ENCODE results near the gene DIAPH2. TPM values are rescaled to one million over a fixed set of nuclear protein-coding genes. Genes with fewer than 3 reads are reported as not detected.

The DIAPH2 gene
- total and polyA plus RNA-seq, 9 of the 15 experiments (the other 6 are each of a cell fraction or from before 2014, with no cell fraction given), result 0.01 to 0.18 (median 0.07) TPM; not detected in 1

- no peak for FAIRE-seq
Observed at GRCh38 chrX:97046867-97047266, 362.2 kb downstream of the DIAPH2 start.

GRCh38 chrX:97050392-97050791, 365.8 kb downstream of the DIAPH2 start:
- ChIA-PET POLR2A (no interaction called here), CTCF (ENCODE audit: low intra/inter-chr PET ratio) (no interaction called here)
- no peak for ATAC-seq
- H2AFZ ChIP-seq (ENCODE audit: low read depth, low read length), result no peak overlapping the region
- DNase-seq (ENCODE audit: extremely low read depth in 1 of 4, low spot score in 3 of 4), result no peak
- in situ Hi-C loops (cut with MboI) (no loop called here), intact Hi-C loops (cut with micrococcal nuclease) (no loop called here)
- no peaks in the 10 kb centered on the region for H3K79me2 ChIP-seq (ENCODE audit: control insufficient read depth, insufficient read depth, low read length)
- no peaks in the 10 kb centered on the region for H3K36me3 ChIP-seq (ENCODE audit: control insufficient read depth, insufficient read depth, low read length)
- no peaks in the 10 kb centered on the region for H4K20me1 ChIP-seq (replicated peaks; ENCODE audit: control insufficient read depth, insufficient read depth, low read length)
- no peaks in the 10 kb centered on the region for H3K4me1 ChIP-seq (replicated peaks in 1 of 2; ENCODE audit: control insufficient read depth in 2 of 2, insufficient read depth in 2 of 2, low read length in 2 of 2)
- WGBS (ENCODE audit: insufficient coverage, low coverage, missing lambda C conversion rate), result 0% methylated on average over 2 of the region's 2 CpGs
- no peaks in the 10 kb centered on the region for H3K9me3 ChIP-seq (replicated peaks; ENCODE audit: control insufficient read depth, insufficient read depth, low read depth, low read length)
- no peak overlapping the region for H3K4me2 ChIP-seq (ENCODE audit: insufficient read depth, low read length)
- H3K27me3 ChIP-seq (ENCODE audit: control insufficient read depth in 2 of 2, insufficient read depth in 2 of 2, low read length in 2 of 2), result no peaks in the 10 kb centered on the region
- no peaks in the 10 kb centered on the region for H3K9me1 ChIP-seq (ENCODE audit: control insufficient read depth, insufficient read depth, low read length)
- H3K9ac ChIP-seq (ENCODE audit: insufficient read depth in 1 of 2, low read depth in 2 of 2, low read length in 2 of 2), result no peak overlapping the region
- BruUV-seq (replicated peaks), result no TSS peak
- no peak overlapping the region for H3K27ac ChIP-seq (ENCODE audit: extremely low read depth, low read depth, low read length)
- no peak overlapping the region for H3K4me3 ChIP-seq
- FAIRE-seq, result no peak
- TF ChIP-seq TCF7 (IDR thresholded peaks at IDR 0.05; ENCODE audit: borderline replicate concordance), result no peak
- TF ChIP-seq EZH2 (IDR thresholded peaks at IDR 0.05; ENCODE audit: borderline replicate concordance, low read depth, low read length), result no peak
- no peak for TF ChIP-seq ZBTB2 (IDR thresholded peaks at IDR 0.05)
- TF ChIP-seq E2F3 (CRISPR knock-in tag; IDR thresholded peaks at IDR 0.05), result no peak
- TF ChIP-seq ZBTB49 (CRISPR knock-in tag; IDR thresholded peaks at IDR 0.05; ENCODE audit: borderline replicate concordance), result no peak
- TF ChIP-seq NONO (IDR thresholded peaks at IDR 0.05; ENCODE audit: low read depth in 2 of 2, low read length in 1 of 2), result no peak
- no peak for TF ChIP-seq ZNF143 (CRISPR knock-in tag; IDR thresholded peaks at IDR 0.05)

More at GRCh38 chrX:97046867-97047266, 362.2 kb downstream of the DIAPH2 start:
- Histone ChIP-seq H4K20me1 (replicated peaks; ENCODE audit: control insufficient read depth, insufficient read depth, low read length) (no peaks in the 10 kb centered on the region), H2AFZ (ENCODE audit: low read depth, low read length) (no peak overlapping the region), H3K4me3 (no peak overlapping the region), H3K27ac (ENCODE audit: extremely low read depth, low read depth, low read length) (no peak overlapping the region), H3K79me2 (ENCODE audit: control insufficient read depth, insufficient read depth, low read length) (no peaks in the 10 kb centered on the region), H3K9me3 (replicated peaks; ENCODE audit: control insufficient read depth, insufficient read depth, low read depth, low read length) (no peaks in the 10 kb centered on the region), H3K4me1 (replicated peaks in 1 of 2; ENCODE audit: control insufficient read depth in 2 of 2, insufficient read depth in 2 of 2, low read length in 2 of 2) (no peaks in the 10 kb centered on the region), H3K9ac (ENCODE audit: insufficient read depth in 1 of 2, low read depth in 2 of 2, low read length in 2 of 2) (no peak overlapping the region), H3K27me3 (ENCODE audit: control insufficient read depth in 2 of 2, insufficient read depth in 2 of 2, low read length in 2 of 2) (no peaks in the 10 kb centered on the region), H3K9me1 (ENCODE audit: control insufficient read depth, insufficient read depth, low read length) (no peaks in the 10 kb centered on the region), H3K36me3 (ENCODE audit: control insufficient read depth, insufficient read depth, low read length) (no peaks in the 10 kb centered on the region), H3K4me2 (ENCODE audit: insufficient read depth, low read length) (no peak overlapping the region)
- ATAC-seq, result no peak
- WGBS (ENCODE audit: insufficient coverage, low coverage, missing lambda C conversion rate), result 0% methylated on average over 3 of the region's 3 CpGs
- POLR2A ChIA-PET, result no interaction called here
- in situ Hi-C loops (cut with MboI), result no loop called here
- CTCF ChIA-PET (ENCODE audit: low intra/inter-chr PET ratio), result no interaction called here
- intact Hi-C loops (cut with micrococcal nuclease), result no loop called here
- no TSS peak for BruUV-seq (replicated peaks)
- TF ChIP-seq THRA (IDR thresholded peaks at IDR 0.05), result no peak
- no peak for TF ChIP-seq CHCHD3 (CRISPR knock-in tag; IDR thresholded peaks at IDR 0.05)
- no peak for TF ChIP-seq CREM (IDR thresholded peaks at IDR 0.05; ENCODE audit: low read depth)
- TF ChIP-seq ZNF175 (CRISPR knock-in tag; IDR thresholded peaks at IDR 0.05; ENCODE audit: low read depth), result no peak
- TF ChIP-seq ZNF668 (CRISPR knock-in tag; IDR thresholded peaks at IDR 0.05), result no peak
- no peak for TF ChIP-seq MEIS2 (IDR thresholded peaks at IDR 0.05; ENCODE audit: partially characterized antibody)
- DNase-seq (ENCODE audit: extremely low read depth in 1 of 4, low spot score in 3 of 4), result no peak
